Lower leg skin (tissue), 3 donors: ENCODE data around the gene ELAVL2.

Experiments used
- CTCF ChIP-seq, 3 donors: fragments of 450-650 bp; IDR thresholded peaks; one replicate each; pipeline ENCODE4 v1.5.1; 2016; ENCODE audit warnings: antibody characterized with exemption in 3 of 3, mild to moderate bottlenecking in 3 of 3, moderate library complexity in 2 of 3
- POLR2A ChIP-seq, 2 donors: fragments of 450-650 bp; IDR thresholded peaks; one replicate each; pipeline ENCODE4 v1.6.1; 2016 to 2017; ENCODE audit warnings: antibody characterized with exemption in 2 of 2, mild to moderate bottlenecking in 1 of 2, moderate library complexity in 1 of 2

DNA sequence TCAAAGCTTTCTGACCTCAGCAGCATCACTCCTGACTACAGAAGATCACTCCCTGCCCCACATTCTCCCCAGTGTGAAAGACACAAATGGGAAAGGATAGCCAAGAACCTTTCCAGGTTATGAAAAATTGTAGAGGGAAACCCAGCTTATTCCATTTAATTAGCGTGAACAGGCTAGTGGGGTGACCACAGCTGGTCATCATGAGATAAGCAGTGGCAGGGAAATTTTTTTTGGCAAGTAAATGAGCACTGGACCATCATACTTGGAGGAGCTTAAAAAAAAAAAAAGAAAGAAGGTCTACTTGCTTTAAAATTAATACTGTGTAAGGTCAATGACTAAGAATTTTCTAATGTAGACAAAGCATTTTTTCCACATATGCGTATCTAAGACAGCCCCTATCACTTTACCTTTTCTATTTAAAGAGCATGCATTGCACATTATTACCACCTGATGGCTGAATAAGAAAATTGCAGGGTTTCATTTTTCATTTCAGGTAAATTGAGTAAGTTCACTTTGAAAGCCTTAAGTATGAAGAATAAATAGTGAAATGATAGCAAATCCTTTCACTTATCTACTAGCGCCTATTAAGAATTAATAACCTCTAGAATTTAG, 123.6 kb downstream of the ELAVL2 start:
- TF ChIP-seq CTCF (IDR thresholded peaks at IDR 0.05) = no peak
- no peak for TF ChIP-seq POLR2A (IDR thresholded peaks at IDR 0.05)
